DMS79 (cell line): ENCODE measurements around the gene SDR9C7.
"Not testable (repeated sequence)": the region's sequence is repeated elsewhere in the genome, so short reads cannot be mapped to it uniquely, and the experiment has no call there.

Experiments used
- DNase-seq: peaks from one replicate; lab custom pipeline; 2025; lab: John Stamatoyannopoulos, UW

The SDR9C7 gene

DNA sequence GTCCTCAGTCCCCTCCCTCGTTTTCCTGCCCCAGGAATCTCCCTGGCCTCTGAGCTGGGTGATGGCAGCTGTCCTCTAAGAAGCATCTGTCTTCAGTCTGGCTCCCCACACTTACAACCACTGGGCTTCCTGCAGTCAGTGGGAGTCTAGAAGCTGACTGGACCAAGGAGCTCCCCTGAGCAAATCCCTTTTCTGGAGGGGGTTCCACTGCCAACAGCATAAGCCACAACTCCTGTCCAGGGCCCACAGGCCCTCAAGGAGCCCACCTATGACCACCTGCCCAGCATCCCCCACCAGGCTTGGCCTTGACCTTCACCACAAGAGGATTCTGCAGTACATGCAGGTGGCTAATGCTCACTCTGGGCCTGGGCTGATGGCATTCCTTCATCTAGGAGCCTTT is 19.1 kb upstream of the SDR9C7 start:
- DNase-seq, result no peak

DNA sequence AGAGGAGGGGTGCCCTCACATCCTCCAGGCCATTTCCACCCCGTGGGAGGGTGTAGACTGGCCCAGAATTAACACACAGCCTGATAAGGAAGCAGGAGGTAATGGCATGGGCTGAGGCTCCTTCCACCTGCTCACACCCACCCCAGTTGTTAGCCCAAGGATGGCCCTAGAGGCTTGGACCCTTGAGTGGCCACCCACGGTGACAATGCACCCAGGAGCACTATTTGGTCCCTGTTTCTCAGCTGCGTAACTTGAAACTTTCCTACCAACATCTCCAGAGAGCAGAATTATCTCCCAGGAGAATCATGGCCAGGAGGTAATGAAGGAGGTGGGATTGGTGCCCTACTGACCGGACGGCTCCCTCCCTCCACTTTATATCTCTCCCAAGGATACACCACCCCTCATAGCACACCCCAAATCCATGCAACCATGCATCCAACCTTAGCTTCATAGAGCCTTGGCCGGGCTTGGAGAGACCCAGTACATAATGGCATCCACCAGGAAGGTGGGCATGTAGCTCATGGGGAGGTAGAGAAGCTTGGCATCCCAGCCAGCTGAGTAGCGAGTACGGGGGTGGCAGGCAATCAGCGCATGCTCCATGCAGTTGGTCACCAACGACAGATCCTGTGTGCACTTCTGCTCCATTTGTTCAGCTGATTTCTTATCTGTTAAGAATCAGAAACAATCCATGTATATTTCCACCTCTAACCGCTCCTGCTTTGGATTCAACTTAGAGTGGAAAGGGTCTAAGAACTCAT is 17.6 kb upstream of the SDR9C7 start:
- DNase-seq, result no peak

DNA sequence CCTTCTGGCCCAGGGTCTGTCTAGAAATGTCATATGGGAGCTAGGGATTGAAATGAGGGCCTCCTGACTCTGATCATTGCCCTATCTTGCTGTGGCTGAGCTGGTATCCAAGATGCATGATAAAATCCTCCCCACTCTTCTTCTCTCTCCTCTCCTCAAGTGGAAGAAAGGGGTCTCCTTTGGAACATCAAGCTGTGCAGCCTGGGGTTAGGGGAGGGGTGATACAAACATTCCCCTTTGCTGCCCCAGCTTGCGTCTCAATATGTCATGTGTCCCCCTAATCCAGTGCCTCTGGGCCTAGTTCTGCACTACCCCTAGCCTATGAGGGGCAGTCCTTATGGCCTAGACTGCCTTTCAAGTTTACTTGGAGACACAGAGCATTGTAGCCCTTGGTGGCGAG is 14.7 kb upstream of the SDR9C7 start:
- no peak for DNase-seq

DNA sequence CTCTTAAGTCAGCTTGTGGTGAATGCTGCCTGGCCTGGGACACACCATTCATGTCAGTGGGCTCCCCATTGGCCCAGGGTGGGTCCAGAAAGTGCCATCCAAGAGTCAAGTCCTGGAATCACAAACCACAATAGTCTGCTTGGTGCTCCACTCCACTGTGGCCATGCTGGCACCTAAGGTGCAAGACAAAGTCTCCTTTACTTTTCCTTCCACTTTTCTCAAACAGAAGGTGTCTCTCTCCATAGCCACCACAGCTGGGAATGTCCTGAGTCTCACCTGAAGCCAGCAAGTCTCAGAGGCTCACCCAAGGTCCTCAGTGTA is 14.2 kb upstream of the SDR9C7 start:
- no peak for DNase-seq

DNA sequence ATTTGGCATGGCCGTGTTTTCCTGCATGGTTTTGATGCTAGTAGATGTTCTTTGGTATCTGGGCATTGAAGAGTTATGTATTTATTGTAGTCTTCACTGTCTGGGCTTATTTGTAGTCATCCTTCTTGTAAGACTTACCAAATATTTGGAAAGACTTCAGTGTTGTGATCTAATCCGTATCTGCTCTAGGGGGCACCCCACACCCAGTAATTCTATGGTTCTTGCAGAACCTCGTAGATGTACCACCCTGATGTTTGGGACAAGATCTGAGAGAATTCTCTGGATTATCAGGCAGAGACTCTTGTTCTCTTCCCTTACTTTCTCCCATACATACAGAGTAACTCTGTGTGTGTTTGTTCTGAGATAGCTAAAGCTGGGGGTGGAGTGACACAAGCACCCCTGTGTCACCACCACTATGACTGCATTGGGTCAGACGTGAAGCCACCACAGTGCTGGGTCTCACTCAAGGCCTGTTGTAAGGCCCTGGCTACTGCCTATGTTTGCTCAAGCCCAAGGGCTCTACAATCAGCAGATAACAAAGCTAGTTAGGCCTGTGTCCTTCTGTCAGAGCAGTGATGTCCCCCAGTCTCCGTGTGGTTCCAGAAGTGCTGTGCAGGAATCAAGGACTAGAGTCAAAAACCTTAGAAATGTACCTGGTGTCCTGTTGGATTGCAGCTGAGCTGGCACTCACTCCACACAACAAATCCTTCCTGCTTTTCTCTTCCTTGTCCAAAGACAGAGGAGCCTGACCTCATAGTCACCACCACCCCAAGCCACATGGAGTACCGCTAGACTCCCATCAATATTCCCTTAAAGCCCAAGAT is 13.6 kb upstream of the SDR9C7 start:
- no peak for DNase-seq

DNA sequence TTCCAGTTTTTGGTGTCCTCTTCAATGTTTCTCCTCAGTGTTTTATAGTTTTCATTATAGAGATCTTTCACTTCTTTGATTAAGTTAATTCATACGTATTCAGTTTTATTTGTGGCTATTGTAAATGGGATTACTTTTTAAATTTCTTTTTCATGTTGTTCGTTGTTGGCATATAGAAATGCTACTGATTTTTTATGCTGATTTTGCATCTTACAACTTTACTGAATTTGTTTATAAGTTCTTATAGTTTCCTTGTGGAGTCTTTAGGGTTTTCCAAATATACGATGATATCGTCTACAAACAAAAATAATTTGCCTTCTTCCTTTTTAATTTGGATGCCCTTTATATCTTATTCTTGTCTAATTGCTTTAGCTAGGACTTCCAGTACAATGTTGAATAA is 9.7 kb upstream of the SDR9C7 start:
- DNase-seq, result no peak

DNA sequence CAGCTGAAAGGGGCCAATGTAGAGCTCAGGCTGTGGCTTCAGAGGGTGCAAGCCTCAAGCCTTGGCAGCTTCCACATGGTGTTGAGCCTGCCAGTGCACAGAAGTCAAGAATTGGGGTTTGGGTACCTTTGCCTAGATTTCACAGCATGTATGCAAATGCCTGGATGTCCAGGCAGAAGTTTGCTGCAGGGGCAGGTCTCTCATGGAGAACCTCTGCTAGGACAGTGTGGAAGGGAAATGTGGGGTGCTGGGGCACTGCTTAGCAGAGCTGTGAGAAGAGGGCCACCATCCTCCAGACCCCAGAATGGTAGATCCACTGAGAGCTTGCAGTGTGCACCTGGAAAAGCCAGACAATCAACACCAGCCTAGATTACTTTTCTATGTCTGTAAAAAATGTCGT is 9.2 kb upstream of the SDR9C7 start:
- DNase-seq, result not testable (repeated sequence)

DNA sequence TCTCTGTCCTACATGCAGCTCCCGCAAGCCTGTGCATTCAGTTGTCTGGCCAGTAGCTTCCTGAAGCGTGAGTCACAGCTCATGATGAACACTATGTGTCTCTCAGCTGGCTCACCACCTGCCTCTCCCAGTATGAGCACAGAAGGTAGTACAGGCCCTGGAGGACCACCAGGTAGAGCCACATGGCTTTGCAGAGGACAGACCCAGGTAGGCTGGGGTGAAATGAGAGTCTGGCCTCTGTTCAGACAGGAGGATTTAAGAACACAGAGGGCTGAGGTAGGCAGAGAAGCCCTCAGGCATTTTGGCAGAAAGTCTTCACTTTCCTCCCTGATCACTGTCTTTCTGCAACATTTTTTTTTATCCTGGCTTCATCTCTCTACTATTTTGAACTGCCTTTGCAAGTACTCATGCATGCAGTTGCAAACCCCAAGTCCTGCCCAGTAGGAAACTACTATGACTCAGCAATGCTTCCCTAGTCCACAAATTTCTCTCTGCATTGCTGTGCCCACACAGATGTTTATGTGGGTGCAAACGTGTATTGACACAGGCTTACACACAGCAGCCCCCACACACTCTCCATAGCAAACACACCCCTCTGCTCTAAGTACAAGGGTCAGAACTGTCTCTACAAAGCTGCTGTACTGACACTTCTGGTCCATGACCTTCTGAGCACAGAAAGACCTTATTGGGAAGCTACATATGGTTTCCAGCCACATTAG is 7.2 kb upstream of the SDR9C7 start:
- no peak for DNase-seq

DNA sequence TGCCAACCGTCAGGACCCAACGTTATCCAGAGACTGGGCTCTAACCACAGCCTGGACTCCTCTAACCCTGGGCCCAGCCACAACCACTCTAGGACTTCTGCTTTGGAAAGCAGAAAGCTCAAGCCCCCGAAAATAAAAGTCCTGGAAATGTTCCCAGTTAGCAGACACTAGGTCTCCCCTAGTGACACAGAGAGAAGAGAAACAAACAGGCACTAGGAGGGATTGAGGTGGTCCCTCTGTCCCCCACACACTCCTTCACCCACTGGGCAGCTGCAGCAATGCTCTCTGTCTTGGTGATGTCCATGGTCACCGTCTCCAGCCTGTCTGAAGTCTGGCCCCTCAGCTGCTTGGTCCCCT is 6.7 kb upstream of the SDR9C7 start:
- DNase-seq, result not testable (repeated sequence)

DNA sequence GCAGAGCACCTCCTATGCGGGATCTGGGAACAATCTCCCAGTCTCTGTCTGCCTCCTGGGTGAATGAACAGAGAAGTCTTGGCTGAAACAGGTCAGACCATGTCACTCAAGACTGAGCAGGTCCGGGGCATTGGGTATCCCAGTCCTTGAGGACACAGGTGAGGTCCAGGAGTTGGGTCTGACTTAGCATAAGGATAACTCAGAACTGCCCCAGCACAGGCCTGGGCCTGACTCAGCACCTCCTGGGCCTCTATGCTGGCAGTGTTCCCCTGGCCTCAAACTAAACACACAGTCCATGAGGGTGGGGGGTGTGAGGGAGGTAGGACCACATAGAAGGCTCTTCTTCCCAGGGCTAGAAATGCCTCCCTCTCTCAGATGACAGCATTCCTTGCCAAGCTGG is 1.5 kb upstream of the SDR9C7 start:
- DNase-seq, result no peak

DNA sequence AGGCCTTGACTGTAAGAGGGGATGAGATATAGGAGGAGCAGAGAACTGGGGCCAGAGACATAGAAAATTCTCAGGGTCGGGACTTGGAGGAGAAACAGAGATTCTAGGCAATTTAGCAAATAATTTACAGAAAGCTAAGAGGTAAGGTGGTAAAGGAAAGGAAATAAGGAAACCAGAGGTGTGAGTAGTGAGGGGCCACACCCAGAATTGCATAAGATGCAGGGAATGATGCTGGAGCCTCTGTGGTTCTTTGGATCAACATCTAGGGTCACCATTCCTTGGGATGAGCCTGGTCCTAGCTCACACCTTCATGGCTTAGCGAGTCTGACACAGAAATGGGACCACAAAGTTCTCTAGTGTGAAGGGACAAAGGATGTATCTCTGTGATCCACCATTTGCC is 949 bp upstream of the SDR9C7 start:
- DNase-seq, result no peak

DNA sequence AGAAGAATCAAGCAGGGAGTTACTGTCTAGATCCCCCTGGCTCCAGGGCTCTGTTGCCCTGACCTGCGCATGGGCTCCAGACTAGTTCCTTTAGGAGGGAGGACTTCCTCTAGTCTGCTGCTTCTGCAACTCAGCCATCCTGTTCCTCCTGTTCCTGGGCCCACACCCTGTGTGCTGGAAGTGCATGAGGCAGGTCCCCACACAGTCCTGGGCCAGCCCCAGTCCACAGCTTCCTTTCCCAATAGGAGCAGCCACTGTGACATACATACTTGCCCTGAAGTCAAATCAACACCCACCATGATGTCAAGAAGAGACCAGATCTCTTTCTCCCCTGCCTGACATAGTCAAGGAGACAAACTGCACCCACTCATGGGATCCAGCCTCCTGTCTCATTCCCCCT is 1.3 kb downstream of the SDR9C7 start:
- DNase-seq, result no peak

DNA sequence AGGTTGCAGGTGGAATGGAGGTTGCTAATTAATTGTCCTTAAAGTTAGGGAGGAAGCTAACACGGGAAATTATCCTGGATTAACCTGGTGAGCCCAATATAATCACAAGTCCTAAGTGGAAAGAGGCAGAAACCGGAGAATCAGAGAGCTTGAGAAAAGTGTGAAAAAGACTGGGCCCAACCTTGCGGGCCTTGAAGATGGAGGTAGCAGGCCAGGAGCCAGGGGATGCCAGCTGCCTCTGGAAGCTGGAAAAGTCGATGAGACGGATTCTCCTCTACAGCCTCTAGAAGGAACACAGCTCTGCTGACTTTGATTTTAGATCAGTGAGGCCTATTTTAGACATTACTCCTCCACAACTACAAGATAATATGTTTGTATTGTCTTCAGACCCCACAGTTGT is 2.1 kb downstream of the SDR9C7 start:
- no peak for DNase-seq

DNA sequence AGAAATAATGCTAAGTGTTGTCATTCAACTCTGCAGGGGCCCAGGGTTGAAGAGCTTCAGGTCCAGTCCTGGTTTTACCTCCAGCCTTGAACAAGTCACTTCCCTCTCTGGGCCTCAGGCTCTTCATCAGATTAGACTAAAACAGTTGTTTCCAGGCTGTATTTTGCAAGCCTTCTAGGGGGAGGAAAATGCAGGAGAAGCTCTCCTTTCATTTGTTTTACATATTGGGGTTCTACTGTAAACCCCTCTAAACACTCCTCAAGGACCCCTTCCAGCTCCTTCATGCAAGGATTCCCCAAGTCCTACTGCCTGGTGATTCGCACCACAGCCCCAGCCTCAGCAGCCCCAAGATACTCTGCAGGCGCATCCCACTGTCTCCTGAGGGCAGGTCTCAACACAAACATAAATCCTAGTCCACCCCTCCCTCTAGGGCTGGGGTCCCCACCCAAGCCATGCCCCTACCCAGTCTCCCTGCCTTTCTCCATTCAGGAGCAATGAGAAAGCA is 2.7 kb downstream of the SDR9C7 start:
- no peak for DNase-seq

DNA sequence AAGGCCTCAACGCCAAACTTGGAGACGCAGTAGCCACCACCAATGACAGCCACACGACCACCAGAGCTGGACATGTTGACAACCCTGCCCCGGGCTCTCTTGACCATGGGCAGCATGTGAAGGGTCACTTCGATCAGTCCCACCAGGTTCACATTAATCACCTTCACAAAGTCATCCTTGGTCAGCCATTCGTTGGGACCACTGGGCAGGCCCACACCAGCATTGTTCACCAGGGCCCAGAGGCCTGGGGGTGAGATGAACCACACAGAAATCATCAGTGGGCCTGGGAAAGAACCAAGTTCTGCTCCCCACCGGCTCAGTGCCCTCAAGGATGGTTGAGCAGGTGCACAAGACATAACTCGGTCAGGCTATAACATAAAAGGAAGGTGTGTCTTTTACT is 4.0 kb downstream of the SDR9C7 start:
- DNase-seq, result no peak

DNA sequence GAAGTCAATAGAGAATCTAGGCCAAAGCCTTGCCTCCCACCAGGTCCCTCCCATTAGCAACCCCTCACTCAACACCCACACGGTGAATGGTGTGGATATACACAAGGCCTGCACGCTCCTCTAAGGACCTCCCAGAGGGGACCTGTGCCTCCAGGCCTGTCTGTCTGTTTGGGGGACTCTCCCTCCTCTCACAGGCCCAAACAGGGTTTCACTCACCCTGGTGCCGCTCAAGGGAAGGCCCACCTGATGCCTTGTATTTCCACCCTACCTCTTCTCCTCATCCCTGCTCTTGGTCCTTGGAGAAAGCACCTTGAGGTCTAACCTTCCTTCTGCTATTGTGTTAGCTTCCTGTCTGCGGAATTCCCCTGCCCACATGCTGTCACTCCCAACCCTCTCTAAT is 4.4 kb downstream of the SDR9C7 start:
- no peak for DNase-seq

DNA sequence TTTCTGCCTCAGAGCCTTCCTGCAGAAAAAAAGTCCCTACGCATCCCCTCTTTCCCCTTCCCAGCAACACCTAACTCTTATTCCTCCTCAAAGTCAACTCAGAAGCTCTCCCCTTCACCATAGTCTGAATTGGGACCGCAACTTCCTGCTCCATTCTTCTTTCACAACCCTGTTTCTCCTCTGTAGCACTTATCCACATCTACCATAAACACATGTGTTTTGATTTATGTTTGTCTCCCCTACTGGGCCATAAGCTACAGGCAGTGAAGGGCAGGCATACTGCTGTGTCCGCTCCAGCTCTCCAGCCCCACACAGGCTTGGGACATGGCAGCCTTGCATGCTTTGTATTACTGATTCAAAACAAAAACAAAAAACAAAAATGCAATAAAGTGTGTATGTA is 5.9 kb downstream of the SDR9C7 start:
- DNase-seq, result no peak

DNA sequence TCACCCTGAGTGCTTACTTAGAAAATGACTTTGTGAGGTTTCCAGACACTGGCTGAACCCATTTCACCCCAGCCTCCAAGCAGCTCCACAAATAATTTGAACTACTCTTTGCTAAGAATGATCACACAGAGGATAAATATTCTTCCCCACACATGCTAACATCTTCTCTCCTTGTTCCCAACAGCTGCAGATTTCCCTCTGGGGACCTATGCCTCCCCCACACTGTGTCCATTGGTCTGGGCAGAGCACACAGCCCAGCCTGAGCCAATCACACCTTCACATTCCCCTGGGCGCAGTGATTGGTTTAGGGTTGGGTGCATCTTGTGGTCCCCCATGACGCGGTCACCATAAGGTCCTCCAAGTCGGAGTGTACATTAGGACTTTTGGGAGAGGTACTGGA is 6.9 kb downstream of the SDR9C7 start:
- DNase-seq, result no peak

DNA sequence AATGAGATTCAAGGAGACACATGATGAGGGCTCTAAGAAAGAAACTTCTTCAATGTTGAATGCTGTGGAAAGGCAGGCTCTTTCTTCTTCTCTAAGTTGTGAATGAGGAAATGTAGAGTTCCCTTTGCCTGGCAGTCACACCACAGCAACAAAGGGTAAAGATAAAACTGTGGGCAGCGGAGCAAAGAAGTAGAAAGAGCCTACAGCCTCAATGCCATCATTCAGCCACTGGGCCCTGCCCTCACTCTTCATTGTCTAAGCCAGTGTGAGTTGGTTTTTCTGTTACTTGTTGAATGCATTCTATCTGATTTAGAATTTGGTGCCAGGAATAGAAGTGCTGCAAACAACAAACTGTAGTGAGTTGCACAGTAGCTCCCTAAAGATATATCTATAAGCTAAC is 12.2 kb downstream of the SDR9C7 start:
- no peak for DNase-seq

DNA sequence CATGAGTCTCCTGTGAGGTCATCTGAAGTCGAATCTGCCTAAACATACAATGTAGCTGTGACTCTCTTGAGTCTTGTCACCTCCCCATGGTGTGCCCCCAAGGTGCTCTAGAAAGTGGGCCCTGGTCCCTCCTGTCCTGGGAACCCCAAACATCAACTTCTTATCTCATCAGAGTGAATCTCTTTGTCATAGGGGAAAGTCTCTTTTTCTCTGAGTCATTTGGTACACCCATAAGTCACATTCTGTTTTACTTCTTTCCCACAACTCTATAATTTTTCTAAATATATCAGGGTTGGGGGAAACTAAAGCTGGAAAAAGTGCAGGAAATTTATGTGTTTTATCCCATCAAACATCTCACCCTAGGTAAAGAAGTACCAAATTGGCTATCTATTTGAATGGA is 12.9 kb downstream of the SDR9C7 start:
- DNase-seq, result no peak

DNA sequence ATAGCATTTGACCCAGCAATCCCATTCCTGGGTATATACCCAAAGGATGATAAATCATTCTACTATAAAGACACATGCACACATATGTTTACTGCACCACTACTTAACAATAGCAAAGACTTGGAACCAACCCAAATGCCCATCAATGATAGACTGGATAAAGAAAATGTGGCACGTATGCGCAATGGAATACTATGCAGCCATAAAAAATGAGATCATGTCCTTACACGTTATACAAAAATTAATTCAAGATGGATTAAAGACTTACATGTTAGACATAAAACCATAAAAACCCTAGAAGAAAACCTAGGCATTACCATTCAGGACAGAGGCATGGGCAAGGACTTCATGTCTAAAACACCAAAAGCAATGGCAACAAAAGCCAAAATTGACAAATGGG is 16.1 kb downstream of the SDR9C7 start:
- DNase-seq, result not testable (repeated sequence)

DNA sequence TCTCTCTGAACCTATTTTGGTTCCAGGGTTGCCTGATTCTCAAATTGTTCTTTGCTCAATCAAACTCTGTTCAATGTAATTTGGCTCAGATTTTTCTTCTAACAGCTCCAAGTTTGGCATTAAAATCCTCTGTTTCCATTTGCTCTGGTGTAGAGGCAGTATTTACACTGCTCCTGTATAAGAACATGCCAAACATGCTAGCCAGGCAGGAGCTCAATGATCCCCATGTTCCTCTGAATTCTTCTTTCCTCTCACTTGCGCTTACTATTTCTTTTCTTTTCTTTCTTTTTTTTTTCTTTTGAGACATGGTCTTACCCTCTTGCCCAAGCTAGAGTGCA is 17.2 kb downstream of the SDR9C7 start:
- no peak for DNase-seq

DNA sequence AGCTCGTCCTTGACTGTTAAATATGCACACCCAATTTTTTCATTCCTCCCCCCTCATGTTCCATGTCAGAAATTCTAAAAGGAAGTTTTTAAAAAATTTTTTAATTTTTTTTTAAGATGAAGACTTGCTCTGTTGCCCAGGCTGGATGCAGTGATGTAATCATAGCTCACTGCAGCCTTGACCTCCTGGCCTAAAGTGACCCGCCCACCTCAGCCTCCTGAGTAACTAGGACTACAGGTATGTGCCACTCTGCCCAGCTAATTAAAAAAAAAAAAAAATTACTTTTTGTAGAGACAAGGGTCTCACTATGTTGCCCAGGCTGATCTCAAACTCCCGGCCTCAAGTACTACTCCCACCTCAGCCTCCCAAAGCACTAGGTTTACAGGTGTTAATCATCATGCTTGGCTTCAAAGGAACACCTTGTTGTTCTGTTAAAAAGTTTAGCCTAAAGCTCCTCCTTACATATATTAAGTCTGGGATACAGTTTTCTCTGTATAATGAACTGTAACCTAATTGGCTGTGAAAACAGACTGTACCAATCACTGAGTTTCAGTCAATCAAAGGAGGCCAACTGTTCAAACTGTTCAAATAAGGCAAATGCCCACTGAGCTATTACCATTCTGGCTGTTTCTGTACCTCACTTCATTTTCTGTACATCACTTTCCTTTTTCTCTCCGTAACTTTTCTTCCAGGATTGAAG is 17.8 kb downstream of the SDR9C7 start:
- DNase-seq, result no peak
